WI38 (cell line): Measurements from ENCODE around the gene COMP.

Source experiments
- H3K4me3 ChIP-seq: 2 replicates; pipeline ENCODE4 v1.5.1; 2011; ENCODE audit warnings: low read depth, mild to moderate bottlenecking, control low read depth, low read length
- TF ChIP-seq, protein P1 (sequence below): IDR thresholded peaks from 2 replicates; pipeline ENCODE4 v1.5.1; 2012; ENCODE audit warnings: low read depth, mild to moderate bottlenecking, control low read depth, low read length

COMP gene

DNA sequence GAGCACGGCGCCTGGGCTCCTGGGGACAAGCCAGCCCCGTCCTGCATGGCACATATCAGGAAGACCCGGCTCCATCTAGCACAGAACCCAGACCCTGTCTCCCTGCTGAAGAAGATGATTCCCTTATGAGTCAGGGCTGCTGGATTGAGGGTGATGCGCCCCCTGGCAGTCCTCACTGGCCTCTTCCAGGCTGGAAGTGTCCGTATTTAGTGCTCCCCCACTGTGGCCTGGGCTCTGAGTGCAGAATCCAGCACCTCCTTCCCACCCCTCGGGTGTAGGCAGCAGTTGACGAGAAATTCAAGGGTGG lies 14.9 kb downstream of the COMP start:
- H3K4me3 ChIP-seq: no peak overlapping the region
- TF ChIP-seq, protein P1, sequence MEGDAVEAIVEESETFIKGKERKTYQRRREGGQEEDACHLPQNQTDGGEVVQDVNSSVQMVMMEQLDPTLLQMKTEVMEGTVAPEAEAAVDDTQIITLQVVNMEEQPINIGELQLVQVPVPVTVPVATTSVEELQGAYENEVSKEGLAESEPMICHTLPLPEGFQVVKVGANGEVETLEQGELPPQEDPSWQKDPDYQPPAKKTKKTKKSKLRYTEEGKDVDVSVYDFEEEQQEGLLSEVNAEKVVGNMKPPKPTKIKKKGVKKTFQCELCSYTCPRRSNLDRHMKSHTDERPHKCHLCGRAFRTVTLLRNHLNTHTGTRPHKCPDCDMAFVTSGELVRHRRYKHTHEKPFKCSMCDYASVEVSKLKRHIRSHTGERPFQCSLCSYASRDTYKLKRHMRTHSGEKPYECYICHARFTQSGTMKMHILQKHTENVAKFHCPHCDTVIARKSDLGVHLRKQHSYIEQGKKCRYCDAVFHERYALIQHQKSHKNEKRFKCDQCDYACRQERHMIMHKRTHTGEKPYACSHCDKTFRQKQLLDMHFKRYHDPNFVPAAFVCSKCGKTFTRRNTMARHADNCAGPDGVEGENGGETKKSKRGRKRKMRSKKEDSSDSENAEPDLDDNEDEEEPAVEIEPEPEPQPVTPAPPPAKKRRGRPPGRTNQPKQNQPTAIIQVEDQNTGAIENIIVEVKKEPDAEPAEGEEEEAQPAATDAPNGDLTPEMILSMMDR: peak; percentile 55

DNA sequence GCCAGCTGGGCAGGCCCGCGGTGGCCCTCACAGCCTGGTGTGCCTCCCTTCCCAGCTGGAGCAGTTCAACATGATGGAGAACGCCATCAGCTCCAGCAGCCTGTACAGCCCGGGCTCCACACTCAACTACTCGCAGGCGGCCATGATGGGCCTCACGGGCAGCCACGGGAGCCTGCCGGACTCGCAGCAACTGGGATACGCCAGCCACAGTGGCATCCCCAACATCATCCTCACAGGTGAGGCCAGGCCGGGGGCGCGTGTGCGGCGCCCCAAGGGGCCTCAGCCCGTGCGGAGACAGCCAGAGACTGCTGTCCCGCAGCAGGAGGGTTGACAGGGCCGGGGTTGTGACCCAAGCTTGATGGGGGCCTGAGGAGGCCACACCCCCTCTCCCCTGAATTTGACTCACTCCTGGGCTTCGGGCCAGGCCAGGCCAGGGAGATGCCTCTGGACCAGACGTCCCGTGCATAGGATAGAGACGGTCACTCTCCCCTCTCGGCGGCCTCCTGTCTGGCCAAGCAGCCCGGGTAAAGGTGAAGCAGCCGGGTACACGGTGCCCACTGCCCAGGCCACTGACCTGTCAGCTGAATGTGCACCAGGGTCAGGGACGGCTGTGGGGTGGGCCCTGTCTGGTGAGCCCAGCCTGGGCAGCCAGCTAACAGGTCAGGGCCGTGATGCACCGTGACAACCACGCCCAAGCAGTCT lies 15.4 kb downstream of the COMP start:
- TF ChIP-seq, protein P1: no peak
- no peak overlapping the region for H3K4me3 ChIP-seq

DNA sequence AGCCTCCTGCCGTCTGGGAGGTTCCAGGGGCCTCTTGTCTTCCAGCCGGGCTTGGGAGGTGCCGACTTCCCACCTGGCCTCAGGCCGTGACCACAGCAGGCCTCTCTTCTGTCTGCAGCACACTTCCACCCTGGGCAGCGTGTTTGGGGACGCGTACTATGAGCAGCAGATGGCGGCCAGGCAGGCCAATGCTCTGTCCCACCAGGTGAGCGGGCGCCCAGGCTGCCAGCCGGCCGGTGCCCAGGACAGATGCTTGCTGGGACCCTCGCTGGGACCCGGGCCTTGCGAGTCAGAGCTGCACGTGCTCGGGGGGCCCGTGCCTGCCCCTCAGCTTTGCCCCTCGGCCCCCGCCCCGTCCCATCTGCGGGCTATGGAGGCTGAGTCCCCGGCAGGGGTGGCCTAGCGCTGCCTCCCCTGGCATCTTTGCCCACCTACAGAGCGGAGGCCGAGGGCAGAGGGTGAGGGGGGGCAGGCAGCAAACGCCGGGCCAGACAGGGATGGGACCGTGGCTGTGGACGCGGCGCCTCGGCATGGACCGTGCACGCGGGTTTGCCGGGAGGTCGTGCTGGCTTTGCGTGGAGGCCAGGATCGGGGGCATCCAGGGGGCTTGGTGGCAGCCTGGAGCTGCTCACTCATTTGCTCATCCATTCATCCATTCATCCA lies 16.2 kb downstream of the COMP start:
- H3K4me3 ChIP-seq: no peak overlapping the region
- TF ChIP-seq, protein P1: no peak

DNA sequence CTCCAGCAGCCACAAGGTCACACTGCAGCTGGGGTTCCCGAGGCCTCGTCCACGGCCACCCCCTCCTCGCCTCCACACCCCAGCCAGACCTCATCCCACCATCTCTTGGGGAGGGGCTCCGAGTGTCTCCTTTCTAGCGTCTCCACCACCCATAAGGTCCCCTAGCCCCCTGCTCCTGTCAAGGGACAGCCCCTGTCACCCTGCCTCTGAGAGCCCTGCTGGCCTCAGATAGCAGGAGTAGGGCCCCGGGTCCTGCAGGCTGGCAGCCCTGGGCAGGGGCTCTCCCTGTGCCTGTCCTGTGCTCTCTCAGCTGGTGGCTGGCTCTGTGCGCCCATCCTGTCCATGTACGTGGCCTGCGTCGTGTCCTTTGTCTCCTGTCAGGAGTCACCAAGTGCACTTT lies 17.0 kb downstream of the COMP start:
- H3K4me3 ChIP-seq: no peak overlapping the region
- TF ChIP-seq, protein P1: no peak

DNA sequence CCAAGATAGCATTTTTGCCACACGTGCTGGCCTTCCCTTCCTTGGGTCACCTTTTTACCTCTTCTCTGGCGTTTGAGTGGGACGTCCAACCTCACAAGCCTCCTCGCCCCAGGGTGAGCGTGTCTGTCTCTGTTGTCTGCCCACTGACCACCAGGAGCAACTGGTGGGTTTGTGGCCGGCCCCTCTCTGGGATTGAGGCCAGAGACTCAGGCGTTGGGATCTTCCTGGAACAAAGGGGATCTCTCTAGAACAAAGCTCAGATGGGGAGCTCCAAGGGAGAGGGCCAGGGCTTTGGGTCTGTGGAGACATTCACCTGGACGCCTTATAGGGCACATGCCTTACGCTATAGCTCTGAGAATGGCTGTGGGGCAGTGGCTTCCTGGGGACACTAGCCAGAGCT lies 17.4 kb downstream of the COMP start:
- H3K4me3 ChIP-seq: no peak overlapping the region
- TF ChIP-seq, protein P1: no peak

DNA sequence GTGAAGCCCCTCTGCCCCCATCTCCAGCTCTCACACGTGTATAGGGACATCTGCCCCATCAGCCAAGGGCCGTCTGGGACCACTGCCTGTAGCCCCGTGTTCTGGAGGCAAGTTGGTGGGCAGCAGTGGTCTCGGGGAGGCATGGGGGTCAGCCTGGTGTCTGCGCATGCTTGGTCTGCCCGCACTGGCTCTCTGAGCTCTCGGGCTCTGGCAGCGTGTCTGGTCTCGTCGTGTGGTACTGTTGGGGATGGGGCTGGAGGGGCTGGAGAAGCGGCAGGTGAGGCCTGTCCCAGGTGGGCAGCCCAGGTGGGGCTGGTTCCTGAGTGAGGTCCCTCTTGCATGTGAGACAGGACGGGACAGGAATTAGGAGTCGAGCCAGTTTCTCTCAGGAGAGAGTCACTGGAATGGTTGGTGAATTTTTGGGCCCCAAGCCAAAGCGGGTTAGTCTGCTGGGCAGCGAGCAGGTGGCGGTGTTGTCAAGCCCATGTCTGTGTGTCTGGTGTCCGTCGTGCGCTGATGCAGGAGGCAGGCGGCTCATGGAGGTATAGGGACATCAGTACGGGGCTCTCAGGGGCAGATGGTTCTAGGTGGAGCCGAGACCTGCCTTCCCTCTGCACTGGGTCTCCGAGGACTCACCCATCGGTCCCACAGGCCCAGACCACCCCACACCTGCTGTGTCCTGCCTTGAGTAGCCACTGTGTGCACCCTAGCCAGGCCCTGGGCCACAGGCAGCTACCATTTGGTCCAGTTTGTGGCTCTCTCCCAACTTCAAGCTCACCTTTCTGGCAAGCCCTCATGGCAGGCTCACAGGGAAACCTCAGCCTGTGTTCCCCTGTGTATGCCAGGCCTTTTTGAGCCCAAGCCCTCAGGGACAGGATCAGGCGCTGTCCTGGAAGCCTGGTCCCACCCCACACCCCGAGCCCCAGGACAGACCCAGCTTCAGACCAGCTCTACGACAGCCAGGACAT lies 18.2 kb downstream of the COMP start:
- no peak overlapping the region for H3K4me3 ChIP-seq
- TF ChIP-seq, protein P1: no peak
